Lower lobe of right lung (tissue), 2 donors: ENCODE data around the gene CD81. TPM values are rescaled to one million over a fixed set of nuclear protein-coding genes. Genes with fewer than 3 reads are reported as not detected.

Experiments
- ATAC-seq, 2 donors: fragments of 200-7000 bp; cut with Tn5 transposase; one replicate each; pipeline ENCODE4 v1.9.1; 2020 to 2022; ENCODE audit warnings: mild to moderate bottlenecking in 2 of 2, moderate library complexity in 2 of 2
- DNase-seq: peaks from one replicate; pipeline ENCODE4 v3.0.0-alpha.2; 2020
- H3K27ac ChIP-seq: fragments of 200-600 bp; one replicate; pipeline ENCODE4 v1.8.0; 2022
- H3K27me3 ChIP-seq: fragments of 200-600 bp; one replicate; pipeline ENCODE4 v1.8.0; 2022; ENCODE audit warnings: low read depth
- H3K36me3 ChIP-seq: fragments of 200-600 bp; one replicate; pipeline ENCODE4 v1.8.0; 2022; ENCODE audit warnings: mild to moderate bottlenecking
- H3K4me1 ChIP-seq: fragments of 200-600 bp; one replicate; pipeline ENCODE4 v1.8.0; 2022
- H3K4me3 ChIP-seq: fragments of 200-600 bp; one replicate; pipeline ENCODE4 v1.8.0; 2022; ENCODE audit warnings: mild to moderate bottlenecking
- H3K9me3 ChIP-seq: fragments of 200-600 bp; one replicate; pipeline ENCODE4 v1.8.0; 2022
- CTCF ChIP-seq: fragments of 200-600 bp; IDR thresholded peaks from one replicate; pipeline ENCODE4 v1.8.0; 2022; ENCODE audit warnings: antibody characterized with exemption, mild to moderate bottlenecking
- intact Hi-C: fragments of 100-400 bp; cut with DNase I; formaldehyde crosslinking; loops from one replicate; pipeline ENCODE4 v1.11.0; 2022
- total RNA-seq: library from RNA; stranded (reverse); fragmentation: NEBNext Ultra II Directional; extraction: Animal tissue kit (Norgen Biotek cat#: 25700); gene quantifications from one replicate; pipeline ENCODE4 v1.2.1, GENCODE V29; 2021
- donor health status: DM: no; HTN: yes; CAD: no; lungs with severe emphysema.

Gene CD81
- total RNA-seq, 1 donor from 2014 or later = 850 TPM

GRCh38 chr11:2413742-2414579, 36.9 kb downstream of the CD81 start:
- H3K4me3 ChIP-seq = no peak overlapping the region
- DNase-seq (no peak), ATAC-seq (no peak)
- H3K4me1 ChIP-seq = no peaks in the 10 kb centered on the region
- H3K27me3 ChIP-seq = peaks cover 7% of the 10 kb centered on the region
- no peak overlapping the region for H3K27ac ChIP-seq
- intact Hi-C loops = no loop called here
- no peak for TF ChIP-seq CTCF
- H3K36me3 ChIP-seq = no peaks in the 10 kb centered on the region
- H3K9me3 ChIP-seq = no peaks in the 10 kb centered on the region

- no peak for TF ChIP-seq CTCF
- Histone ChIP-seq H3K4me1 (peaks cover 3% of the 10 kb centered on the region), H3K4me3 (no peak overlapping the region), H3K9me3 (no peaks in the 10 kb centered on the region), H3K27me3 (peaks cover 7% of the 10 kb centered on the region), H3K36me3 (no peaks in the 10 kb centered on the region), H3K27ac (no peak overlapping the region)
- intact Hi-C loops = no loop called here
- ATAC-seq (no peak), DNase-seq (no peak)
Observed at GRCh38 chr11:2414616-2415015, 37.5 kb downstream of the CD81 start.

GRCh38 chr11:2415171-2415570, 38.1 kb downstream of the CD81 start:
- intact Hi-C loops = no loop called here
- peaks cover 2% of the 10 kb centered on the region for H3K27me3 ChIP-seq
- ATAC-seq = no peak
- H3K36me3 ChIP-seq = no peaks in the 10 kb centered on the region
- no peak overlapping the region for H3K4me3 ChIP-seq
- H3K9me3 ChIP-seq = no peaks in the 10 kb centered on the region
- no peak for TF ChIP-seq CTCF
- no peak for DNase-seq
- H3K27ac ChIP-seq = no peak overlapping the region
- peaks cover 8% of the 10 kb centered on the region for H3K4me1 ChIP-seq

- no peak for TF ChIP-seq CTCF
- H3K9me3 ChIP-seq = no peaks in the 10 kb centered on the region
- peaks cover 15% of the 10 kb centered on the region for H3K4me1 ChIP-seq
- H3K4me3 ChIP-seq = no peak overlapping the region
- peaks cover under 1% of the 10 kb centered on the region for H3K27me3 ChIP-seq
- intact Hi-C loops = no loop called here
- no peaks in the 10 kb centered on the region for H3K36me3 ChIP-seq
- ATAC-seq = no peak
- H3K27ac ChIP-seq = no peak overlapping the region
- no peak for DNase-seq
Observed at GRCh38 chr11:2415601-2416380, 38.7 kb downstream of the CD81 start.

GRCh38 chr11:2416765-2417164, 39.7 kb downstream of the CD81 start:
- Histone ChIP-seq H3K27me3 (peaks cover 4% of the 10 kb centered on the region), H3K27ac (no peak overlapping the region), H3K36me3 (no peaks in the 10 kb centered on the region), H3K9me3 (no peaks in the 10 kb centered on the region), H3K4me1 (peaks cover 16% of the 10 kb centered on the region), H3K4me3 (no peak overlapping the region)
- ATAC-seq (no peak), DNase-seq (no peak)
- no peak for TF ChIP-seq CTCF
- intact Hi-C loops = no loop called here
